HG02852 (cell line): ENCODE measurements around the gene FAM124B.
"Not testable (repeated sequence)": the region's sequence is repeated elsewhere in the genome, so short reads cannot be mapped to it uniquely, and the experiment has no call there.

Source experiments
- ATAC-seq: cut with Tn5 transposase; IDR thresholded peaks from one replicate; pipeline ENCODE4 v1.9.1; 2021; ENCODE audit warnings: mild to moderate bottlenecking, moderate library complexity; ENCODE audit not compliant: unreplicated experiment

The FAM124B gene

DNA sequence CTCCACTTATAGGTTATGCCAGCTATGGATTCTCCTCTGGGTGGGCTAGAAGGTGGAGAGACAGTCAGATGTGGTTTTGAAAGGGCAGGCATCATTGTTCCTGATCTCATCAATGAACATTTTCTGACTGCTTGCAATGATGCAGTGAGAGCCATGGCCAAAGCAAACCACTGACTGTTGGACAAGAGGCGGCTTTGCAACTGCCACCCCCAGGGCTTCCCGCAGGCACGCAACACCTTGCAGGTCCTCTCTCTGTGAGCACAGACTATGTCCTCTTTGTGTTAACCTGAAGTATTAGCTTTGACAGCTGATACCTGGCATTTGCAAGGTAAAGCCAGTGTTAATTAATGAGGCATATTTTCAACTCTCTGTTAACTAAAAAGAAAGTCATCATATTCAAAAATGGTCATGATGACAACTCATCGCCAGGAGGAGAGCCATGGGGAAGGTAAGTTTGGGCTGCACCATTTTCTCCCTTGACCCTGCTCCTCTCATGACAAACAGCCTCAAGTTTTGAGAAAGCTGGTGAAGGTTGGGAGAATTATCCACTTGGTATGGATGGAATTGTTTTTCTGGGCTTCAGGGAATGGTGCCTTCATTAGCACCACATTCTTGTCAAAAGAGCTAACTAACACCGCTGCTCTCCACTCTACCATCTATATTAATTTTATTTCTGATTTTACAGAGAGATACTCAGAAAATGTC is 14.9 kb upstream of the FAM124B start:
- ATAC-seq: no peak

GRCh38 chr2:224413381-224413780 is 11.5 kb upstream of the FAM124B start:
- ATAC-seq: no peak

- ATAC-seq: no peak
These were observed 10.5 kb upstream of the FAM124B start for GRCh38 chr2:224412141-224413015.

- ATAC-seq: no peak
These were observed 9.1 kb upstream of the FAM124B start for GRCh38 chr2:224410946-224411561.

DNA sequence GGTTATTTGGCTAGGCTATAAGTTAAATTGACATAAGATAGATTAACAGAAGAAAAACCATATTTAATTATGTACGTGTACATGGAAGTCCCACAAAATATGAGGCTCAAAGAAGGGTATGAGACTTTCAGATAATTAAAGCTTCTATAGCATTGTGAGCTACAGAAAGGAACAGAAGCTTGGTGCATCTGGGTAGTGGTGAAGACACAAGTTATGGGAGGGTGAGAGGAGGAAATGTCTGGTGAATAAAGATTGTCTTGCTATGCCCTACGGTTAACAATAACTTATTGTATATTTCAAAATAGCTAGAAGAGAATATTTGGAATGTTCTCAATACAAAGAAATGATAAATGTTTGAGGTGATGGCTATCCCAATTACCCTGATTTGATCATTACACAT is 6.8 kb upstream of the FAM124B start:
- no peak for ATAC-seq

DNA sequence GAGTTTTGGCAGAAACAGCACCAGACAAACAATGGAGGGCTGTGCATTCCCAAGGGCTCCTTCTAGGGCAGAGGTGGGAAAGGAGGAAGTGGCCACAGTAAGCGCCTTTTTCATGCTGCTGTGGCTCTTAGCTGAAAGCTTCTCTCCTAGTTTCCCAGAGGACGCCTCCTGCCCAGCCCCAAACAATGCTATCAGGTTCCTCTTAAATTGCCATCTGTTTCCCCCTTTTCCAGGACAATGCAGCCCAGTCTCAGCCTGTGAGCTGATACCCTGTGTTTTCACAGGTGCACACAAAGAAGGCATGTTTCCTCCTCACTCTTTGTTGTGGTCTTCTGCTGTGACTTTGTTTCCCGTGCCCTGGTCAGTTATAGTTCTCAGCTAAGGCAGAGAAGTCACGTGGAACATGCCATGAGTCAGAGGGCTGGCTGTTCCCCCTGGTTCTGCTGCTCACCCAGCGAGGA is 5.4 kb upstream of the FAM124B start:
- no peak for ATAC-seq

- ATAC-seq: no peak
These were observed 4.0 kb upstream of the FAM124B start for GRCh38 chr2:224405841-224406370.

- ATAC-seq: peak; percentile 64
These were observed 3.5 kb upstream of the FAM124B start for GRCh38 chr2:224405412-224405811.

- ATAC-seq: no peak
These were observed 2.9 kb upstream of the FAM124B start for GRCh38 chr2:224404796-224405195.

- ATAC-seq: no peak
These were observed 1.8 kb upstream of the FAM124B start for GRCh38 chr2:224403657-224404056.

GRCh38 chr2:224400886-224401632 is 848 bp downstream of the FAM124B start:
- no peak for ATAC-seq

DNA sequence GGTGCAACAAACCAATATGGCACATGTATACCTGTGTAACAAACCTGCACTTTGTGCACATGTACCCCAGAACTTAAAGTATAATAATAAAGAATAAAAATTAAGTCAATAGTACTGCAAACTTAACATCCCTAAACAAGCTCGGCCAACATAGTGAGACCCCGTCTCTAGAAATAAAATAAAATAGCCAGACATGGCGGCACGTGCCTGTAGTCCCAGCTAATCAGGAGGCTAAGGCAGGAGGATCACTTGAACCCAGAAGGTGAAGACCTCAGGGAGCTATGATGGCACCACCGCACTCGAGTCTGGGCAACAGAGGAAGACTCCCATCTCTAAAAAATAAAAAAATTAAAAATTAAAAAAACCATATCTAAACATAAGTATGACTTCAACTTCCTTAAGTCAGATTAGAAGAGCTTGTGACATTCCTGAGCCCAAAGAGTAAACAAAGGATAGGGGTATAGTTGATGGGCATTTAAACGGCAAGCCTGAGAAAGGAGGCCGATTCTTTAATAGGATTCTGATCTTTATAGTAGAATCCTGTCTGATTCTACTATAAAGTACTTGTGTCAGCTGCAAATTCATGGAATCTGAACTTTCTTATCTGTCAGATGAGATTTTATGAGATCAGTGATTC is 1.6 kb downstream of the FAM124B start:
- ATAC-seq: no peak

DNA sequence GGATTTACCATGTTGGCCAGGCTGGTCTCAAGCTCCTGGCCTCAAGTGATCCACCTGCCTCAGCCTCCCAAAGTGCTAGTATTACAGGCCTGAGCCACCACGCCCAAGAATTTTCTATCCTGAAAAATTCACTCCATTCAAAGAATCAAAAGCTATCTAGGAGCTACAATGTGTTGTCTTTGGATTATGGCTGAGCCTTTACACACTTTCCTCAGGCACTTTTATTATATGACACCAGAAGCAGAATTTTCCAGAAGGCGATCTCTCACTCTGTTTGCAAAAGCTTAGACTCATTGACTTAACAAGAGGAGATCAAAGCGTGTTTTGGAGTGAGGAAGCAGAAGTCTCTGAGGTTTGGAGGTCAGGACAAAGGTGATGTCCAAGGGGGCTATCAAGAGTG is 3.6 kb downstream of the FAM124B start:
- ATAC-seq: no peak

GRCh38 chr2:224397100-224397499 is 4.8 kb downstream of the FAM124B start:
- ATAC-seq: not testable (repeated sequence)

- no peak for ATAC-seq
These were observed 6.1 kb downstream of the FAM124B start for GRCh38 chr2:224395620-224396390.

GRCh38 chr2:224393157-224393872 is 8.6 kb downstream of the FAM124B start:
- ATAC-seq: no peak

GRCh38 chr2:224392545-224392944 is 9.4 kb downstream of the FAM124B start:
- no peak for ATAC-seq

DNA sequence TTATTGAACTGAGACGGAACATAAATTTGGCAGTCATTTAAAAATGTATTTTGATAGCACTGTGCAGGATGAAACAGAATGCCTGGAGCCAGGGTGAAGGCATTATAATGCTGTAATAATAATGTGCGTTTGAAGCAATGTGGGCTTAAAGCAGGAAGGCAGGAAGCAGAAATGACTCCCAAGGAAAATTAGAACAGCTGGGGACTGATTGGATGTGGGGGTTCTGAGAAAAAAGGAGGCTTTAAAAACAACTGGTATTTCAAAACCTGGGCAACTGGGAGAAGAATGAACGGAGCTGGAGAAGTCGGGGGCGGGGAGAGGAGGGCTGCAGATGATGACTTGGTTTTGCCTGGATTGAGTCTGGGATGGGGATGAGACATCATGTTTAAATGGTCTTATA is 12.6 kb downstream of the FAM124B start:
- no peak for ATAC-seq

- no peak for ATAC-seq
These were observed 15.0 kb downstream of the FAM124B start for GRCh38 chr2:224386876-224387275.
